Measurements from ENCODE around the gene ADARB2. TPM values are rescaled to one million over a fixed set of nuclear protein-coding genes. Genes with fewer than 3 reads are reported as not detected.

ADARB2 gene
- total and polyA plus RNA-seq, 10 of the 15 experiments (the other 5 are each of a cell fraction or from before 2014, with no cell fraction given): 0.02 to 4.1 (median 0.76) TPM

GRCh38 chr10:1339396-1339795 is 397.9 kb downstream of the ADARB2 start:
- H3K4me2 ChIP-seq (ENCODE audit: control insufficient read depth, insufficient read depth): no peak overlapping the region
- no peak overlapping the region for H3K9ac ChIP-seq (ENCODE audit: control insufficient read depth, insufficient read depth, low read length)
- no peaks in the 10 kb centered on the region for H3K27me3 ChIP-seq (replicated peaks in 1 of 2; ENCODE audit: control insufficient read depth in 2 of 2, insufficient read depth in 2 of 2, low read length in 1 of 2)
- no peaks in the 10 kb centered on the region for H3K36me3 ChIP-seq (ENCODE audit: control insufficient read depth in 2 of 2, insufficient read depth in 2 of 2, low read length in 1 of 2)
- 49% methylated on average over 6 of the region's 6 CpGs for WGBS (ENCODE audit: insufficient coverage, insufficient replicate concordance, low lambda C conversion rate, missing lambda C conversion rate)
- intact Hi-C loops (cut with micrococcal nuclease; ENCODE audit: unreplicated experiment): no loop called here
- BruUV-seq (replicated peaks): no TSS peak
- DNase-seq (ENCODE audit: low read depth, low spot score) (no peak), FAIRE-seq (no peak), ATAC-seq (no peak)
- in situ Hi-C loops (cut with MboI): no loop called here
- no peaks in the 10 kb centered on the region for H4K20me1 ChIP-seq (ENCODE audit: control insufficient read depth, insufficient read depth)
- no peaks in the 10 kb centered on the region for H3K4me1 ChIP-seq (ENCODE audit: control insufficient read depth, insufficient read depth, low read length)
- TF ChIP-seq EED (IDR thresholded peaks at IDR 0.05; ENCODE audit: low read depth) (no peak), SREBF2 (IDR thresholded peaks at IDR 0.05; ENCODE audit: low read length) (no peak), NR2C2 (IDR thresholded peaks at IDR 0.05; ENCODE audit: borderline replicate concordance, control insufficient read depth, insufficient read length, low read depth) (no peak), KAT2A (conservative IDR thresholded peaks at IDR 0.05; ENCODE audit: control insufficient read depth, low read depth, low read length) (no peak), LARP7 (IDR thresholded peaks at IDR 0.05) (no peak), CBX5 (IDR thresholded peaks at IDR 0.05; ENCODE audit: low read depth) (no peak), IRF5 (IDR thresholded peaks at IDR 0.05; ENCODE audit: borderline replicate concordance) (no peak), POLR2A (IDR thresholded peaks at IDR 0.05; ENCODE audit: low read depth, low read length) (no peak), TCF7 (IDR thresholded peaks at IDR 0.05; ENCODE audit: borderline replicate concordance) (no peak), ZSCAN29 (IDR thresholded peaks at IDR 0.05) (no peak), E2F8 (IDR thresholded peaks at IDR 0.05; ENCODE audit: low read depth, partially characterized antibody) (no peak), SMAD5 (IDR thresholded peaks at IDR 0.05; ENCODE audit: low read depth) (no peak), ZBTB40 (IDR thresholded peaks at IDR 0.05; ENCODE audit: borderline replicate concordance) (no peak), SUPT20H (IDR thresholded peaks at IDR 0.05; ENCODE audit: borderline replicate concordance, control insufficient read depth, low read depth, low read length) (no peak)
- no peak overlapping the region for H3K27ac ChIP-seq (ENCODE audit: control insufficient read depth, insufficient read depth)
- no peak overlapping the region for H3K4me3 ChIP-seq
- RAD21 ChIA-PET (ENCODE audit: unreplicated experiment): no interaction called here
- POLR2A ChIA-PET: no interaction called here
- no peak overlapping the region for H2AFZ ChIP-seq (ENCODE audit: control insufficient read depth, low read depth, low read length)
- SMC1A ChIA-PET (ENCODE audit: uncharacterized antibody, unreplicated experiment): no interaction called here
- H3K79me2 ChIP-seq (ENCODE audit: control insufficient read depth, insufficient read depth, low read length): no peaks in the 10 kb centered on the region
- CTCF ChIA-PET: no interaction called here
- H3K9me3 ChIP-seq (replicated peaks; ENCODE audit: control insufficient read depth, insufficient read depth, low read length): no peaks in the 10 kb centered on the region; the same call in 2 of the 3 replicates

Measured in GM12878 (cell line).